ENCODE data around the gene RBBP8NL. TPM values are rescaled to one million over a fixed set of nuclear protein-coding genes. Genes with fewer than 3 reads are reported as not detected.

The RBBP8NL gene, protein sequence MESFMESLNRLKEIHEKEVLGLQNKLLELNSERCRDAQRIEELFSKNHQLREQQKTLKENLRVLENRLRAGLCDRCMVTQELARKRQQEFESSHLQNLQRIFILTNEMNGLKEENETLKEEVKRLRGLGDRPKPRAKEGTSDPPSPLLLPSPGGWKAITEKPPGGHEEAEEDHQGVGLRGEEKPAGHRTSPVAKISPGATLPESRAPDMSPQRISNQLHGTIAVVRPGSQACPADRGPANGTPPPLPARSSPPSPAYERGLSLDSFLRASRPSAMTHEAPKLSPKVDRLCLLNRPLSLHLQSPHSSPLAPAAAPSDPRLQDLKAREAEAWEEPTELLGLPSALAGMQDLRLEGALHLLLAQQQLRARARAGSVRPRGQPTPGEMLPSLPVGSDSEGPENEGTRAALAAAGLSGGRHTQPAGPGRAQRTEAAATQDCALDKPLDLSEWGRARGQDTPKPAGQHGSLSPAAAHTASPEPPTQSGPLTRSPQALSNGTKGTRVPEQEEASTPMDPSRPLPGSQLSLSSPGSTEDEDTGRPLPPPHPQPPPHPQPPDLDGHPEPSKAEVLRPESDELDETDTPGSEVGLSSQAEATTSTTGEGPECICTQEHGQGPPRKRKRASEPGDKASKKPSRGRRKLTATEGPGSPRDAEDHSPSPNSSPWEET
- not detected for total RNA-seq
- polyA plus RNA-seq (2013, experiment 1 of 2) = not detected
- not detected for polyA plus RNA-seq (2013, experiment 2 of 2)
- 0 to 0.18 (median 0) reads per million in 172 experiments for total RNA-seq

DNA sequence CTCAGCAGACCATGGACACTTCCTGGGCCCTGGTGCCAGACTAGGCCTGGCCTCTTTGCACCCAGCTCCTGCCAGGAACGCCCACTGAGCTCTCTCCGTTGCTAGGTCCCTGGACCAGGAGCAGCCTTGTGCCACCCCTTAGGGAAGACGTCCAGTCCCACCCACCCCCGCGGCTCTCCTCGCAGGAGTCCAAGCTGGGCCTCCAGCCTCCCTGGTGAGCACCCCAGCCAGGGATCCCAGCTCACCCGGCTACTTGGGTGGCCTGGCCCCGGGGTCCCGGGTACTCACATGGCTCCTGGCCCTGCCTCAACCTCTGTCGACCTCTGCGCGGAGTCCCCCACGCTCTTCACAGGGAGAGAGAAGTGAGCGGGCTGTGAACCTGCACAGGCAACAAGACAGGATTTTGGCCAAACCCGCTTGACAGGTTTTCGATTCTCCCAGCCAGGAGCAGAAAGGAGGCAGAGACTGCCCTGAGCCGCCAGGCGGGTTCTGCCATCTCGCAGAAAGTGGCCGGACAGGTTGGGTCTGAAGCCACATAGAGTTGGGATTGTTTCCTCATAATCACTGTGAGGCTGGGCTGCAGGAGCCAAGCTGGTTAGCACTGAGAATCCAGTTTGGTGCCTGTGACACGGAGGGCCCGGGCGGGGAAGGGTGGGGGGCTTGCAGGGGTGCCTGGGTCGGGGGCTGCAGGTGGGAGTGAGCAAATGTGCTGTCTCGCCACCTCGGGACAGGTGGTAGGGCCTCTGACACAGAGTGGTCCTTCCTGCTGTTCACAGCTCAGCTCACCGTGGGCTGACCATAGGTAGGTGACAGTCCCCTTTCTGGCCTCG lies at the start of gene RBBP8NL:
RBBP8NL (minus strand) TSS at position 368 of the 830 bp plus-strand sequence. CDS start 7,892 bp downstream, outside the sequence.
- DNase-seq (no peak), ATAC-seq (ENCODE audit: poor library complexity) (no peak)
- no peak within 1 kb of the TSS for H3K27ac ChIP-seq (ENCODE audit: low read depth in 1 of 2, low read length in 2 of 2)
- H3K9me3 ChIP-seq (ENCODE audit: control insufficient read depth in 1 of 2, insufficient read depth in 1 of 2, low read length in 2 of 2) = peaks cover 0 to 6% of the 10 kb centered on the region in 2 experiments
- H3K4me1 Mint-ChIP-seq (ENCODE audit: low read depth) = no peaks in the 10 kb centered on the region
- H3K27ac Mint-ChIP-seq = no peak within 1 kb of the TSS
- intact Hi-C loops (cut with DNase I, micrococcal nuclease) = no loop called here
- CTCF ChIA-PET = no interaction called here
- POLR2A ChIA-PET = no interaction called here
- H3K4me1 ChIP-seq (ENCODE audit: insufficient read depth, low read length) = no peaks in the 10 kb centered on the region
- peaks cover 10% of the 10 kb centered on the region for H3K27me3 Mint-ChIP-seq
- no peak within 1 kb of the TSS for H3K4me3 Mint-ChIP-seq
- TF ChIP-seq, protein P1, sequence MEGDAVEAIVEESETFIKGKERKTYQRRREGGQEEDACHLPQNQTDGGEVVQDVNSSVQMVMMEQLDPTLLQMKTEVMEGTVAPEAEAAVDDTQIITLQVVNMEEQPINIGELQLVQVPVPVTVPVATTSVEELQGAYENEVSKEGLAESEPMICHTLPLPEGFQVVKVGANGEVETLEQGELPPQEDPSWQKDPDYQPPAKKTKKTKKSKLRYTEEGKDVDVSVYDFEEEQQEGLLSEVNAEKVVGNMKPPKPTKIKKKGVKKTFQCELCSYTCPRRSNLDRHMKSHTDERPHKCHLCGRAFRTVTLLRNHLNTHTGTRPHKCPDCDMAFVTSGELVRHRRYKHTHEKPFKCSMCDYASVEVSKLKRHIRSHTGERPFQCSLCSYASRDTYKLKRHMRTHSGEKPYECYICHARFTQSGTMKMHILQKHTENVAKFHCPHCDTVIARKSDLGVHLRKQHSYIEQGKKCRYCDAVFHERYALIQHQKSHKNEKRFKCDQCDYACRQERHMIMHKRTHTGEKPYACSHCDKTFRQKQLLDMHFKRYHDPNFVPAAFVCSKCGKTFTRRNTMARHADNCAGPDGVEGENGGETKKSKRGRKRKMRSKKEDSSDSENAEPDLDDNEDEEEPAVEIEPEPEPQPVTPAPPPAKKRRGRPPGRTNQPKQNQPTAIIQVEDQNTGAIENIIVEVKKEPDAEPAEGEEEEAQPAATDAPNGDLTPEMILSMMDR (IDR thresholded peaks at IDR 0.05) = no peak
- no peak within 1 kb of the TSS for H3K4me3 ChIP-seq (ENCODE audit: low read length)
- H3K9me3 Mint-ChIP-seq = no peaks in the 10 kb centered on the region
- H3K27me3 ChIP-seq (ENCODE audit: control insufficient read depth in 1 of 2, insufficient read depth in 2 of 2, low read length in 2 of 2) = peaks cover 0 to 7% of the 10 kb centered on the region in 2 experiments
- no peaks in the 10 kb centered on the region for H3K36me3 Mint-ChIP-seq (ENCODE audit: low read depth)
- no peaks in the 10 kb centered on the region for H3K36me3 ChIP-seq (ENCODE audit: insufficient read depth, low read length)

- TF ChIP-seq, protein P1 (IDR thresholded peaks at IDR 0.05) = no peak
- H3K4me3 ChIP-seq (ENCODE audit: low read length) = no peak overlapping the region
- Mint-ChIP-seq H3K36me3 (ENCODE audit: low read depth) (no peaks in the 10 kb centered on the region), H3K4me1 (ENCODE audit: low read depth) (peaks cover 4% of the 10 kb centered on the region), H3K4me3 (no peak overlapping the region), H3K9me3 (no peaks in the 10 kb centered on the region), H3K27me3 (peaks cover 51% of the 10 kb centered on the region), H3K27ac (no peak overlapping the region)
- POLR2A ChIA-PET = no interaction called here
- peaks cover 0 to 25% of the 10 kb centered on the region in 2 experiments for H3K9me3 ChIP-seq (ENCODE audit: control insufficient read depth in 1 of 2, insufficient read depth in 1 of 2, low read length in 2 of 2)
- DNase-seq (no peak), ATAC-seq (ENCODE audit: poor library complexity) (no peak)
- CTCF ChIA-PET = no interaction called here
- no peak overlapping the region for H3K27ac ChIP-seq (ENCODE audit: low read depth in 1 of 2, low read length in 2 of 2)
- intact Hi-C loops (cut with DNase I, micrococcal nuclease) = no loop called here
- no peaks in the 10 kb centered on the region for H3K36me3 ChIP-seq (ENCODE audit: insufficient read depth, low read length)
- H3K4me1 ChIP-seq (ENCODE audit: insufficient read depth, low read length) = peaks cover 8% of the 10 kb centered on the region
- H3K27me3 ChIP-seq (ENCODE audit: control insufficient read depth in 1 of 2, insufficient read depth in 2 of 2, low read length in 2 of 2) = peaks cover 54 to 81% of the 10 kb centered on the region in 2 experiments
These were observed 48.9 kb upstream of the RBBP8NL start for GRCh38 chr20:62476056-62476838.

- TF ChIP-seq, protein P1 (IDR thresholded peaks at IDR 0.05) = no peak
- Mint-ChIP-seq H3K4me1 (ENCODE audit: low read depth) (peaks cover 4% of the 10 kb centered on the region), H3K27ac (no peak within 1 kb of the TSS), H3K9me3 (no peaks in the 10 kb centered on the region), H3K4me3 (no peak within 1 kb of the TSS), H3K36me3 (ENCODE audit: low read depth) (no peaks in the 10 kb centered on the region), H3K27me3 (peaks cover 51% of the 10 kb centered on the region)
- Histone ChIP-seq H3K4me3 (ENCODE audit: low read length) (no peak within 1 kb of the TSS), H3K27ac (ENCODE audit: low read depth in 1 of 2, low read length in 2 of 2) (no peak within 1 kb of the TSS), H3K36me3 (ENCODE audit: insufficient read depth, low read length) (no peaks in the 10 kb centered on the region), H3K27me3 (ENCODE audit: control insufficient read depth in 1 of 2, insufficient read depth in 2 of 2, low read length in 2 of 2) (peaks cover 52 to 76% of the 10 kb centered on the region in 2 experiments), H3K9me3 (ENCODE audit: control insufficient read depth in 1 of 2, insufficient read depth in 1 of 2, low read length in 2 of 2) (peaks cover 0 to 21% of the 10 kb centered on the region in 2 experiments), H3K4me1 (ENCODE audit: insufficient read depth, low read length) (peaks cover 8% of the 10 kb centered on the region)
- intact Hi-C loops (cut with DNase I, micrococcal nuclease) = no loop called here
- ChIA-PET POLR2A (no interaction called here), CTCF (no interaction called here)
- DNase-seq (no peak), ATAC-seq (ENCODE audit: poor library complexity) (no peak)
These were observed 48.4 kb upstream of the RBBP8NL start, which contains the start of gene GATA5 for GRCh38 chr20:62475772-62476055. TSS of gene GATA5 (minus strand) at chr20:62475995. CDS start at chr20:62475521, 474 bp downstream.

Data from CD4-positive, alpha-beta T cell (primary cell).